HG03565 (cell line): ENCODE data around the gene PIGL.
"Not testable (repeated sequence)": the region's sequence is repeated elsewhere in the genome, so short reads cannot be mapped to it uniquely, and the experiment has no call there.

Experiments
- ATAC-seq: cut with Tn5 transposase; IDR thresholded peaks from one replicate; pipeline ENCODE4 v1.9.1; 2021; ENCODE audit warnings: mild to moderate bottlenecking, moderate library complexity; ENCODE audit not compliant: unreplicated experiment

Gene PIGL

DNA sequence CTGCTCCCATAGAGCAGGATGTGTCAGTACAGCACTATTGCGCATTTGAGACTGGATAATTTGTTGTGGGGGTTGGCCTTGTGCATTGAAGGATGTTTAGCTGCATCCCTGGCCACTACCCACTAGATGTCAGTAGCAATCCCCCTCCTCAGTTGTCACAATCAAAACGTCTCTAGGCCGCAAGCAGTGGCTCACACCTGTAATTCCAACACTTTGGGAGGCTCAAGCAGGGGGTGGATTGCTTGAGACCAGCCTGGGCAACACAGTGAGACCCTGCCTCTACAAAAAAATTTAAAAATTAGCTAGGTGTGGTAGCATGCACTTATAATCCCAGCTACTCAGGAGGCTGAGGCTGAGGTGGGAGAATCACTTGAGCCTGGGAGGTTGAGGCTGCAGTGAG, 87.8 kb downstream of the PIGL start:
- ATAC-seq: no peak

DNA sequence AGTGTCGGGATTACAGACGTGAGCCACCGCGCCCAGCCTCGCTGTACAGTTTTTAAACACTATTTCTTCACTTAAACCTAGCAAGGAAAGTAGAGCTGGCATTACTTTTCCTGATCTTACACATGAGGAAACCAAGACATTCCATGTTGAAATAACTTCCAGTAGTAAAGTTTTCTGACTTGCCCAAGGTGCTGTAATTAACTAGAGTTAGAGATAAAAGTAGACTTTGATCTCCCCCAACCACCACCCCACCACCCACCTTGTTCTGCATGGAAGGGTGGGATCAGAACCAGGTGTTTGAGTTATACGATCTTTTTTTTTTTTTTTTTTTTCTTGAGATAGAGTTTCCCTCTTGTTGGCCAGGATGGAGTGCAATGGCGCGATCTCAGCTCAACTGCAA, 89.2 kb downstream of the PIGL start:
- ATAC-seq: no peak

DNA sequence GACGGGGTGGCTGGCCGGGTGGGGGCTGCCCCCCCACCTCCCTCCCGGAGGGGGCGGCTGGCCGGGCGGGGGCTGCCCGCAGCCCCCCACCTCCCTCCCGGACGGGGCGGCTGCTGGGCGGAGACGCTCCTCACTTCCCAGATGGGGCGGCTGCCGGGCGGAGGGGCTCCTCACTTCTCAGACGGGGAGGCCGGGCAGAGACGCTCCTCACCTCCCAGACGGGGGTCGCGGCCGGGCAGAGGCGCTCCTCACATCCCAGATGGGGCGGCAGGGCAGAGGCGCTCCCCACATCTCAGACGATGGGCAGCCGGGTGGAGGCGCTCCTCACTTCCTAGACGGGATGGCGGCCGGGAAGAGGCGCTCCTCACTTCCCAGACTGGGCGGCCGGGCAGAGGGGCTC, 95.1 kb downstream of the PIGL start:
- ATAC-seq: not testable (repeated sequence)

DNA sequence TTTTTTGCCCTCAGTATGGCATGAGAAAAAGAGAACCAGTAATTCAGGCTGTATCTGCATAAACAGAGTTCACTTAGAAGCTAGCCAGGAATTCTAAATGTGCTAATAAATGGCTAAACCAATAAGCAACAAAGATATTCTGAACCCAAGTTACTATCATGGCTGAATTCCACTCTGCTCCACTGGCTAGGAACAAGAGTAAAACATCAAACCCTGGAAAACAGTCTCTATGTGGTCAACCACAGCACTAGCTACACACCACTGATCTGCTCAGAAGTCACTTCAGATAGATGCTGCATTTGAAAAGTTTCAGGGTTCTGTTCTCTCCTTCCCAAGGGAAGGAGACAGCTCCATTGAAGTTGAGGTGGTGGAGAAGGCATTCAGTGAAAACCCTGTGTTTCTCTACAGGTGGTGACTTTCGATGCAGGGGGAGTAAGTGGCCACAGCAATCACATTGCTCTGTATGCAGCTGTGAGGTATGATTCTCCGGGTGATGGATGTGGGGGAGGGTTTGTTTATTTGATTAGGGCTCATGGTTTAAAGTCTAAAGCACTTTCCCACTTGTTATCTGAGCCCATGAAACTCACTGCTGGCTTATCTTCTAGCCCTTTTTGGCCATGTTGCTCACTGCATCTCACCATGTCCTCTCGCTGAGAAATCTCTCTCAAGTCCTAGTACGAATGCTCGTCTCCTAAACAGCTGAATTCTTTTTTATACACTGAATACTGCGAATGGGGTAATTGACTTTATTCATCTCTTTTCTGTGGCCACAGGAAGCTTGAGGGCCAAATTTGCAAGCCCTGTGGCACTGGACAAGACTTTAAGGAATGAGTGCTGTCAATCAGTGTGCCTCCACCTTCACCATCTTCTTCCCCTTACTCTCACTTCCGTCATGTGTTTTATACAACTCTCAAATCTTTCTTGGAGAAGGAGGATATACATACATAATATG, 96.4 kb downstream of the PIGL start:
- no peak for ATAC-seq

DNA sequence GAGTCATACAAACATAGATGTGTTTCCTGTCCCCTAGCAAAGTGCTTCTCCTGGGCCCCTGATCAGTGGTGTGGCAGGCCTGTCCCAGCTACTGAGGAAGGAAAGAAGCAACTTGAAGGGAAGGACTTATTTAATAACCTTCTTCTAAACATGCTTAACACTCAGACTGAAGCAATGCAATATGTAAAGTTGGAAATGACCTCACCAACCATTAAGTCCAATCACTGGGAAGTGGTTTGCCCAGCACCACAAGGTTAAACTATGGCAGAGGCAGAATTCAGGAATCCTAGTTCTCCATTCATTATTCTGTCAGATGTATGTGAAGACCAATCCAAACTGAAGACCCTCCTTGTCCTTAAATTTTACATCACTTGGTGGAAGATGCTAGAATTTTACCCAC, 97.2 kb downstream of the PIGL start:
- no peak for ATAC-seq

DNA sequence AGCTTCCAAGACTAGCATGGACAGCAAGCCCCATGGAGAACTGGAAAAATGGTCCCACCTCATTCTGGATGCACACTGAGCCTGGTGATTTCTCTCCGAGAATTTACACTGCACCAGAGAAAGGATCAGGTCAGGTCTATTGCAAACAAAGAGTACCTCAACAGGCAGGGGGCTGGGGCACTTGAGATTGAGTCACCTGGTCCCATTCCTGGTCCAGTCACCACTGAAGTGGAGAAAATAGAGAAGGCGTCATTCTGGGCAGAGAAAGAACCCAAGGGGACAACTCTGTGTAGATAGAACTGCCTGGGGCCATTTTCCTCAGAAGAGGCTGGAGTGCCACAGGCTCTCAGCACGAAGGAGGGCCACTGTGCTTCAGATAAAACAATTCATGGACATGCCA, 97.8 kb downstream of the PIGL start:
- ATAC-seq: no peak

DNA sequence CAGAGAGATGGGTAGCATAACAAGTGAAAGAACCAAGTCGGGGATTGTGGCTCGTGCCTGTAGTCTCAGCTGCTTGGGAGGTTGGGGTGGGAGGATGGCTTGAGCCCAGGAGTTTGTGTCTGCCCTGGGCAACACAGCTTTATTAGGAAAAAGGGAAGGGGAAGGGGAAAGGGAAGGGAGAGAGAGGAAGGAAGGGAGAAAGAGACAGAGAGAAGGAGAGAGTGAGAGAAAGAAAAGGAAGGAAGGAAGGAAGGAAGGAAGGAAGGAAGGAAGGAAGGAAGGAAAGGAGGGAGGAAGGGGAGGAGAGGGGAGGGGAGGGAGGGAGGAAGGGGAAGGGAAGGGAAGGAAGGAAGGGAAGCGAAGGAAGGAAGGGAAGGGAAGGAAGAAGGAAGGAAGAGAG, 103.0 kb downstream of the PIGL start:
- ATAC-seq: no peak

DNA sequence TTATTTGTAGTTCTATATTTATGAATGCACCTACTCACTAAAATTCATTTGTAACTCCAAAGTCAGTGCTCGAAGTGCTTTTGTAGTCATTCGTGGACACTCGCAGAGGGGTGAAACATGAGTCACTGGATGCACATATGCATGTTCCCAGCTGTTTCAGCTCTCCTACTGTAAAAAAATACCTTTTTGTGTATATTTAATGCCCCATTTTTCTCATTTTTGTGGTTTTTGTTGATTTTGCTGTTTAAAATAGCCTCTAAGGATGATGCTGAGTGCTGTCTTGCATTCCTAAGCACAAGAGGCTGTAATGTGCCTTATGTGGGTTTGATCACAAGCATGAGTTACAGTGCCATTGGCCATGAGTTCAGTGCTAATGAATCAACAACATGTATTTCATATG, 105.6 kb downstream of the PIGL start:
- ATAC-seq: no peak

DNA sequence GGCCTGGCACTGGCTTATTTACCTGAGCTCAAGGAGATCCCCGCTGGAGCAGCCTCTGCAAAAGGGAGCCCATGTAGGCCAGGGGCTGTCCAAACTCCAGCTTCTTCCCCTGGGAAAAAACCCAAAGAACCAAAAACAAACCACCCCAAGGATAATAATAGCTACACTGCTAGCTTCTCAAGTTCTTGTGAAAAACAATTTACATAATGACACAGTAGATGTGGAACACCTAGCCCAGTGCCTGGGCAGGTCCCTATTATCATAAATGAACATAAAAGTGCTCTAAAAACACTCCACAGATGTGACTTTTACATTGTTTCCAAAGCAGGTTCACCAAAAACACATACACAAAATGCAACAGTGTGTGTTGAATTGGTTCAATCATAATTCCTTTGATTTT, 109.0 kb downstream of the PIGL start:
- ATAC-seq: no peak

DNA sequence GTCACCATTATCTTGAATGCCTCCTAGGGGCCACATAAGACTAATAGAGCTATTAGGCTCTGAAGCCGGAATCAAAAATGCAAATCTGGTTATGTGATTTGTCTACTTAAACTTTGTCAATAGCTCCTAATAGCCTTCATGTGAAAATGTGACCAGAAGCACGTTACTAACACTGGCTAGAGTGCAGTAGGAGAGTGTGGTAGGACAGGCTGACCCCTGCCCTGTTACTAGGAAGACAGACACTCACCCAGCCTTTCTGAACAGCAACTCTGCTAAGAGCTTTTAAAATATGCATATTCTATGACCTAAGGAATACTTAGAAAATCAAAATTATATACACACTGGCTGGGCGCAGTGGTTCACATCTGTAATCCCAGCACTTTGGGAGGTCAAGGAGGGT, 110.0 kb downstream of the PIGL start:
- ATAC-seq: no peak

DNA sequence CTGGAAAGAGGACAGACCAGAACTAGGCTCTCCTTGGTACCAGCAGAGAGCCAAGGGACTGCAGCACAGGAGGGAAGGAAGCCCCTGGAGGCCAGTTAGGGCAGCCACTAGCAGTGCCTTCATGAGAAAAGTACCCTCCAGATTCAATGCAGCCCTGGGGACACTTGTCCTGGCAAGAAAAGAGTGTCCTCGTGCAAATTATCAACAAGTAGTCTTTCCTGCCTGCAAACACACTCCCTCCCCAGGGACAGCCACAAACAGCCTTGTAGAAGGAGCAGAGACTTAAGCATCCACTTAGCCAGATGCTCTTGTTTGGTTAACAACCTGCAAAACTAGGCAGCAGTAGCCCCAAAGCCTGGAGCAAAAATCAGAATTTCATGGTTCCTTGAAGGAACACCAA, 112.0 kb downstream of the PIGL start:
- no peak for ATAC-seq

DNA sequence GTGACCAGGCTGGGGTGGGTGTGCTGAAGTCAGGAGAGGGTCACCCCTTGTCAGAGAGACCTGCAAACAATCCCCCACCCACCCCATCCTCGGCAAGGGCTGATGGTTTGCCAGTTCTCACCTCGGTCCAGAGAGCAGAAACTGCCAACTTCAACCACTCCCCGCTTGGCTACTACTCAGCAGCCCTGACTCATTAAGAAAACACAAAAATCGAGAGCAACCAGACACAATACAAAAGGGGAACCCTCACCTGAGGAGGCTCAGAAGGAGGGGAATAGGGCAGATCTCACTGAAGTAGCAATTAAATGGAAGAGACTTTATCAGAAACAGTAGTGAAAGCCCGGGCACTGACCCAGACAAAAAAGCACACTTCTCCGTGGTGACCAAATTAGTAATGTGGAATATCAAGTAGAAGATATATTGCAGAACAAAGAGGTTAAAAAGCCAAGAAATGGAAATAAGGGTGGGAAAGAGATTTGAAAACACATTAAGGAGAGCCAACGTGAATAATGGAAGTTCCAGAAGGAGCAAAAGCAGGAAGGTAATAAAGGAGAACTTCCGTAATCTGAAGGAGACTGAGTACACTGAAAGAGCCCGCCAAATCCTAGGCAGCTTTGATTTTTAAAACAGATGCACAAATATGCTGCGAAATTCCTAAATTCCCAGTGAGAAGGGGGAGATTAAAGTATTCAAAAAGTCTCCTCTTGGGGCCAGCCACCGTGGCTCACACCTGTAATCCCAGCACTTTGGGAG, 112.7 kb downstream of the PIGL start:
- ATAC-seq: no peak

DNA sequence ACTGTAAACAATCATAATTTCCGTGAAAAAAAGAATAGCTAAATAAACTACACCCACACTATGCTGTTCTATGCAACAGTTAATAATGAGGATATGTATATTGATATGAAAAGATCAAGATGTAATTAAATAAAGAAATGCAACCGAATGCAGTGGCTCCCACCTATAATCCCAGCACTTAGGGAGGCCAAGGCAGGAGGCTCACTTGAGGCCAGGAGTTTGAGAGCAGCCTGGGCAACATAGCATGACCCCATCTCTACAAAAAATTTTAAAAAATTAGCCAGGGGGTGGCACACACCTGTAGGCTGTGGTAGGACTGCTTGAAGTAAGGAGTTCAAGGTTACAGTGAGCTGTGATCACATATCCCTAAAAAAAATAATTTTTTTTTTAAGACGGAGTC, 121.4 kb downstream of the PIGL start:
- ATAC-seq: no peak

DNA sequence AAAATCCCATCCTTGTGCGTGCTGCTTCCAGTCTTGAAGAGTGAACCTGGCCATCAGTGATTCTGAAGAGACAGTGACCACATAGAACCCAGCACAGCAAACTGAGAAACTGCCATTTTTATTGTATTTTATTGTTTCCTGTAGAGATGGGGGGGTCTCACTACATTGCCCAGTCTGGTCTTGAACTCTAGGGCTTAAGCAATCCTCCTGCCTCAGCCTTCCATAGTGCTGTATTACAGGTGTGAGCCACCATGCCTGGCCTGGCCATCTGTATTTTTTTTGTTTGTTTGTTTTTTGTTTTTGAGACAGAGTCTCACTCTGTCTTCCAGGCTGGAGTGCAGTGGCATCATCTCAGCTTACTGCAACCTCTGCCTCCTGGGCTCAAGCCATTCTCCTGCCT, 122.4 kb downstream of the PIGL start:
- no peak for ATAC-seq

DNA sequence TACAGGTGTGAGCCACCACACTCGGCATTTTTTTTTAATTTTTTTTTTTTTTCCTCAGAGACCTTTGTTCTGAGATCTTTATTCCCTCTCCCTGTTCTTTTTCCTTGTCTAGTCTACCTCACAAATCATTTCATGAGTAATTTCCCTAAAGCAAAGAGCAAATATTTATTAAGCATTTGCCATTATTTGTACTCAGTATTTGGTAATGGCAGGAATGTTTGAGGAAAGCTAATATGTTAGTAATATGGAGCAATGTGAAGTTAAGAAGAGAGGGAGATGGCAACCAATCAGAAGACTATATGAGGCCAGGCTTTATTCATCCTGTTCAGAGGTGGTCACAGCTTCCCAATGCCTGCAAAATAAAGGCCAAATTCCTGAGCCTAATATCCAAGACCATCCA, 122.9 kb downstream of the PIGL start:
- no peak for ATAC-seq

DNA sequence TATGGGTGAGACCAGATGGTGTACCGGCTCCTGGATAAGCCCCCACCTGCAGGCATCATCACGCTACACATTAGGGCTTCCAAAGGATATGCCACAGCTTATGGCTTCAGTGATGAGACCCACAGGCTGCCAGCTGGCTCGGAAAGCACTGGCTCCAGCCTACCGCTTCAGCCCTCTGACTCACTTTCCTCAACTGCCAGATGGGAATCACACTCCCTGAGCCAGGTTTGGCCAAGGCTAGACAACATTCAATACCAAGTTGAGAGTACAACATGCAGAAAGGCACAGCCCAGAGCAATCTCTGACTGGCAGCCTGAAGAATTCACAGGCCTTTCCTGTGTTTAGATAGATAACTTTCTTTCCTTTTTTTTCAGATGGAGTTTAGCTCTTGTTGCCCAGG, 126.0 kb downstream of the PIGL start:
- ATAC-seq: no peak

DNA sequence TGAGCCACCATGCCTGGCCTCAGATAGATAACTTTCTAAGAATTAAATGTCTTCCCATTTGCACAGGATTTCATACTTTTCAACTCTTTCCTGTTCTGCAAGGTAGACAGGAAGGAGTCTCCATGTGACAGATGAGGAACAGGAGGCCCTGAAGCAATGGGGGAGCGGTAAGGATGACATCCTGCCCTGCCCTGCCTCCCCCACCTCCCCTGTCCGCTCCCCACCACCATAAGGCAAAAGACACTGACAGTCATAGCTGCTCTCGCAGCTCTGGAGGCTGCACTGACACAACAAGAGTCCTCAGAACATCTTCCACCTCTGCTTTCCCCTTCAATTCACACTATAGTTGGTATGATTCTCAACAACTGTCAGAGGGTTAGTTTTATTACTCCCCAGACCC, 126.6 kb downstream of the PIGL start:
- ATAC-seq: no peak

DNA sequence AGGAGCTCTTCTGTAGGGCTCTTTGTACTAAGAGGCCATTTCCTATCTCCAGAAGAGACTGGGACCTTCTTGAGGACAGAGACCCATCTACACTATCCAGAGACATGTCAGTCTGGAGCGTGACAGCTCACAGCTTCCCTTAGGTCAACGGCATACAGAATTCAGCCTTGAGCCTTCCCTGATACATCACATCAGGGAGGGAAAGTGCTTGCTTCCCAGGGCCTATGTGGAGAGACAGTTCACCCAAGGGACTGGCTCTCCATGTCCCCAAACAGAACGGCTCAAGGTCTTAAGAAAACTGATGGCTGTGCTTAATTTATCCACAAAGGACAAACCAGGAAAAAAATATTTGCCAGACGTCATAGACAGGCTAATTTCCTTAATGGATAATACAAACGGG, 128.6 kb downstream of the PIGL start:
- ATAC-seq: no peak

DNA sequence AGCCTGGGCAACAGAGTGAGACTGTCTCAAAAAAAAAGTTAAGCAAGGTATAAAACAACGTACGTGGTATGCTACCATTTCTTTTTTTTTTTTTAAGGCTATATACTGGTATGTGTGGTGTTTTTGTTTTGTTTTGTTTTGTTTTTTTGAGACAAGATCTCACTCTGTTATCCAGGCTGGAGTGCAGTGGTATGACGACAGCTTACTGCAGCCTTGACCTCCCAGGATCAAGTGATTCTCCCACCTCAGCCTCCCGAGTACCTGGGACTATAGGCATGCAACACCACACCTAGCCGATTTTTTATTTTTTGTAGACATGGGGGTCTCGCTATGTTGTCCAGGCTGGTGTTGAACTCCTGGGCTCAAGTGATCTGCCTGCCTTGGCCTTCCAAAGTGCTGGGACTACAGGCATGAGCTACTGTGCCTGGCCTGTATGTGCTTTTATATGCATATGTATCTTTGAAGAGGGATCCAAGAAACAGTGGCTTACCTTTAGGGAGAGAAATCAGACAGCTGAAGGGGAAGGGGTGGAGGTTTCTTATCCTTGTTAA, 129.8 kb downstream of the PIGL start:
- ATAC-seq: no peak

DNA sequence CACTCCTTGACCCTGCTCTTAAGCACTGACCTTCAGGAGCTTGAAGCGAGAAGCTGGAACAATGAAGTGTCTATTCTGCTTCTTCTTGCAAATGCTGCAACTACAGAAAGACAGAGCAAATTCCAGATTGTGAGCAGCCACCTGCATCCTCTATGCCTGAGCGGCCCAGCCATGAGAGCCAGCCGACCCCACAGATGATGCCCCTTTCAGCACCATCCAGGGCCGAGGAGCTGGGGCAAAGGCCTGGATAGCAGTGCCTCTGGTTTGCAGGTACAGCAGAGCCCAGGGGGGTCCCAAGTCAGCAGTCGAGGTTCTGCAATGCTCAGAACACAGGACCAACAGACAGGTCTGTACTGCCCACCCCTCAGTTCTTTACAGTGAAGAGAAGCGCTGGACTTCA, 131.6 kb downstream of the PIGL start:
- ATAC-seq: no peak

DNA sequence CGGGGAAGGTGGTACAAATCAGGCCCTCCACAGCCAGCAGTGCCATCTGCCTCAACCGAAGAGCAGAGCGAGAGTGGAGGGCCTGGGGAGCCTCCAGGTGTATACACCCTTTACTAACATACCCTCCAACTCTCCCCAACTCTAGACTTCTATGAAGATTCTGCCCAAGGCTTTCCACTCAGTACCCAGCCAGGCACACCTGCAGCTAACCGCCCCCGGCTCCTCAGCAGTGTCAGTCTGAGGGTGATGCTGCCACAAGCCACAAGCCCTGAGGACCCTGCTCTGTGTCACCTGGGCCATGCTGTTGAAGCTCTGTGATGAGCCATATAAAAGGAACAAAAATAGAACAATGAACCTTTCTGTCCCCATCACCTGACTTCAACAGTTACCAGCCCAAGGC, 132.4 kb downstream of the PIGL start:
- ATAC-seq: no peak

DNA sequence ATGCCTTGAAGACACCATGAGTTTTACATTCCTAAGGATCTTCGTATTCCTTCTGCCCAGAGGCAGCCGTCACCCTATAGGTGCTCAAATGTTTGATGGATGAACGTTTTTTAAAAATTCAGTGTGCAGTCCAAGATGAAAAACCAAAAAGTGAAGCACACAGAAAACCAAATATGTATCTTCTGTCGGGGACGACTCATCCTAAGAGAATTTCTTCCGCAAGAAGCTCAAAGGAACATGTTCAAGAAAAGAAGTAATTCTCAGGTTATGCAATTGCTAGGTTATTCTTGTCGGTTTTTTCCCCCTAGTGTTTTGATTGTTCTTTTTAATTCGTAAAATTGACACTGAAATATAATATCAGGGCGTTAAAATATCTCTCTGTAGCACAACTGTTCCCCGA, 134.8 kb downstream of the PIGL start:
- ATAC-seq: no peak
